HG03025 (cell line): ENCODE data around the gene FNBP1.
"Not testable (repeated sequence)": the region's sequence is repeated elsewhere in the genome, so short reads cannot be mapped to it uniquely, and the experiment has no call there.

Source experiments
- ATAC-seq: cut with Tn5 transposase; IDR thresholded peaks from one replicate; pipeline ENCODE4 v1.9.1; 2021; ENCODE audit warnings: mild to moderate bottlenecking, moderate library complexity; ENCODE audit not compliant: unreplicated experiment, low FRiP score

Gene FNBP1

DNA sequence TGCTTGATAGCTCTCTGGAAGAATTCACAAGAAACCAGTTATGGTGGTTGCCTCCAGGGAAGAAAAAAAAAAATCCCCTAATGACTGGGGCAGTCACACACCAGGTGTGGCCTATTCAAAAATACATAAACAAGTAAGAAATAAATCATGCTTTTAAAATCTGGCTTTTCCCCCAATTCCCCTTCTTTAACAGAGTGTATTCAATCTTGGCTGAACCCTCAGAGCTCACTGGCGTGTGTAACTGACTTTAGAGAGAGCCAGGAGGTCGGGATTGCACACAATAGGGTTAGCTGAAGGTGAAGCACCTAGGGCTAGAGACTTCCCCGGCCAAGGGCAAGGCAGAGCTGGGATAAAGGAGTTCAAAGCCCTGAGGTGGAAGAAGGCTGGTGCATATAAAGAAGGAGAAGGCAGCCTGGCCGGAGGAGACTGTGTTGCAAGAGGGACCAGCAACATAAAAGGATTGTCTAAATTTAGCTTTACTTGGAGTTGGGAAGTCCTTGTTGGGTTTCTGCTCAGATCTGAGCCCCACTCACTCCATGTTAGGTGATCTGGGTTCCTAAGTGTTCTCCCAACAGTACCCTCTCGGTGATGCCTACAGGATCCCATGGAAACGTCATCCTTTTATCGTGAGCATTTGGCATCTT, 19.7 kb downstream of the FNBP1 start:
- no peak for ATAC-seq

- no peak for ATAC-seq
These were observed 20.3 kb downstream of the FNBP1 start for GRCh38 chr9:130022566-130023143.

DNA sequence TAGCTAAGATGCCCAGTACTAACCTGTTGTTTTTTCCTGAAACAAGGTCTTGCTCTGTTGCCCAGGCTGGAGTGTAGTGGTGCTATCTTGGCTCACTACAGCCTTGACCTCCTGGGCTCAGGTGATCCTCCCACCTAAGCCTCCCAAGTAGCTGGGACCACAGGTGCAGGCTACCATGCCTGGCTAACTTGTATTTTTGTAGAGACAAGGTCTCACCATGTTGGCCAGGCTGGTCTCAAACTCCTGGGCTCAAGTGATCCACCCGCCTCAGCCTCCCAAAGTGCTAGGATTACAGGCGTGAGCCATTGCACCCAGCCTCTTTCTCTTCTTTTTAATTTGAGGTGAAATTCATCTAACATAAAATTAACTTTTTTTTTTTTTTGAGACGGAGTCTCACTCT, 21.1 kb downstream of the FNBP1 start:
- not testable (repeated sequence) for ATAC-seq

DNA sequence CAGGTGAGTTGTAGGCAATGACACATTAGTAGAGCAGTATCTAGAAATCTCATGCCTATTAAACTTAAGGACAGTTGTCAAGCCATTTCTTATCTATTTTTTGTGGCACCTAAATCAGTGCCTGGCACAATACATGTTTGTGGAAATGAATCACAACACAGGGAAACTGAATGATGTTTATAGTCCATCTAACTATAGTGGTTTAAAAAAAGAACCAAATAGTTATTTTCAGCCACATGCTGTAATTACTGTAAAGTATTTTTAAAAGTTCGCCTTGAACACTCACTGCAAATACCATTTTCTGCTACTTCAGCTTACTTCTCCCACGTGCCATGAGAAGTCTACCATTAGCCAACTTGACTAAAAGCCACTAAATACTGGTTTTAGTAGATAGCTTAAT, 21.9 kb downstream of the FNBP1 start:
- no peak for ATAC-seq

DNA sequence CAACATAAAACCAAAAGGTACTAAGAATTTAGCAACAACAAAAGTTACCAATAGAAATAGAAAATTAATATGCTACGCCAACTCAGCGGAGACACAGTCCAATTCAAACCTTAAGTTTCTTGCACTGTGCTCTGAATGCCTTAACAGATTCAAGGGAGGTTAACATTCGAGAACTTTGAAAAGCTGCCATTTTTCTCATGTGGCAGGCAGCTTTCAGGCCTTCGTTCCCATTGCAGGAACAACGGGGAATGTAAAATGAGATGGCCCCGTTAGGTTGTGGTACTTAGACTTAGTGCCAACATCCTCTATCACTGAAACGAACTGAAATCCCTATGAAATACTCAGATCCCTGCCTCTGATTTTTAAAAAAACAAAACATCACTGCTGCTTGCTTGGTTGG, 22.4 kb downstream of the FNBP1 start:
- no peak for ATAC-seq

DNA sequence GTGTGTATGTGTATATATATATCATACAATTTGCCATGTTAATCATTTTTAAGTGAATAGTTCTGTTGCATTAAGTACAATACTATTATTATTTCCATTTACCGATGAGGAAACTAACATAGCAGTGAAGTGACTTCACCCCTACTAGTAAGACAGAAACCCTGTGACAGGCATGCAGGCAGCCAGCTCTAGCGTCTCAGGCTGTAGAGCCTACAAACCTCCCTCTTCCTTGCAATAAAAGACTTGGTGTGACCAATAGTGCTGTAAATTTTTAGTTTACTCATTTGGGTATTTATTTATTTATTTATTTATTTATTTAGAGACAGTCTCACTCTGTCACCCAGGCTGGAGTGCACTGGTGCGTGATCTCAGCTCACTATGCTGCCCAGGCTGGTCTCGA, 24.7 kb downstream of the FNBP1 start:
- ATAC-seq, result no peak

- not testable (repeated sequence) for ATAC-seq
These were observed 25.5 kb downstream of the FNBP1 start for GRCh38 chr9:130017510-130017909.

DNA sequence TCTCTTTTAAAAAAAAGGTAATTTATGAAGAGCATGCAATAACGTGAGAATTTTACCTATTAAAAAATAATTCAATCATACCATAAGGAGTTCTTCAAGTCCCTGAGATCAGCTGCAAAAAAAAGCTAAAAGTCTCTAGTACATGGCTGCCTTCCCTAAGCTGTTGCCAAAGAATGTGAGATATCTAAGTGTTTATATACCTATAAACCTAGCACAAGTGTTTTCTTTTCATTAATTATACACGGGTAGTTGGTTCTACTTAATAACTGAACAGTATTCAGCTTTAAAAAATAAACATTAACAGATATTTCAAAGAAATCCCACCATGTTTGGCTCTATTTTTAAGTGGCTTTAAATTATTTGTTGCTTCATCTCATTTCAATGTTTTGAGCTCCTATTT, 25.9 kb downstream of the FNBP1 start:
- no peak for ATAC-seq

- ATAC-seq, result no peak
These were observed 27.5 kb downstream of the FNBP1 start for GRCh38 chr9:130015353-130016019.

DNA sequence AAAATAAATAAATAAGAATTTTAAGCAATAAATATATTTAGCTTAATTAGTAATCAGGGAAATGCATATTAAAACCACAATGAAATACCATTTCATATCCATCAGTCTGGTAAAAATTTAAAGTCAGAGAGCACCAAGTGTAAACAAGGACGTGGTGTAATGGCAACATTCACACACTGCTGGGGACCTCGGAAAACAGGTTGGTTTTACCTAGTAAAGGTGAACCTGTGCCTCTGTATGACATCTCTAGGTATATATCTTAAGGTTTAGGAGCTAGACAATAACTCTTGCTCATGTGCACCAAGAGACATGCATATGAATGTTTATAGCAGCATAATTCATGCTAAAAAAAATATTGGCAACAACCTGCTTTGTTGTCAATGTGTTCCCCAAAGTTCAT, 29.7 kb downstream of the FNBP1 start:
- no peak for ATAC-seq

DNA sequence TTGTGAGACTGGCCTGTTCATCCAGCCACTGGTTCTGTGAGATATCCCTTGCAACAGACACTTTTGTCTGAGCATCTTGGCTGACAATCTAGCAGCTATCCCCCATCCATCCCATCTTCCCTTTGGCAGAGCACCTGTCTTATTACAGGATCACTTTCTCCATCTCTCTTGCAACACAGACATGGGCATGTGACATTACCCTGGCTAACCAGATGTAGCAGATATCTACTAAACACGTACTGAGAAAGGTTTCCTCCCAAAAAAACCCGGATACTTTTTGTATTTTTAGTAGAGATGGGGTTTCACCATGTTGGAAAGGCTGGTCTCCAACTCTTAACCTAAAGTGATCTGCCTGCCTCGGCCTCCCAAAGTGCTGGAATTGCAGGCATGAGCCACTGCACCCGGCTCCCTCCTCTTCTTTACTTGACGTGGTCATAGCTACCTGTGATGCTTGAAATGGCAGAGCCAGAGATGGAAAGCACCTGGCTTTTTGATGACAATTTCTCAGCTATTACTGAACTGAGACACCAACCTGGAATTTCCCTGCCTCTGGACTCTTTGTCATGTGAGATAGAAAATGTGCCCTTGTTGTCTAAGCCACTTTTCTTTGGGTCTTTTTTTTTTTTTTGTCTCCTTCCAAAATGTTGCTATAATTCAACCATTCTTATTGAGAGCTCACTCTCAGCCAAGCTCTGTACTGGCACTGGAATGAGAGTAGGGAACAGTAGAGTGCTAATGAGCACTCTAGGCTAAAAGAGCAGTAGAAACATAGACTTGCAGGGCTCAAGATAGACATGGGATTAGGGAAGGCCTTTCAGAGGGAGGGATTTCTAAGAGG, 32.6 kb downstream of the FNBP1 start:
- no peak for ATAC-seq

DNA sequence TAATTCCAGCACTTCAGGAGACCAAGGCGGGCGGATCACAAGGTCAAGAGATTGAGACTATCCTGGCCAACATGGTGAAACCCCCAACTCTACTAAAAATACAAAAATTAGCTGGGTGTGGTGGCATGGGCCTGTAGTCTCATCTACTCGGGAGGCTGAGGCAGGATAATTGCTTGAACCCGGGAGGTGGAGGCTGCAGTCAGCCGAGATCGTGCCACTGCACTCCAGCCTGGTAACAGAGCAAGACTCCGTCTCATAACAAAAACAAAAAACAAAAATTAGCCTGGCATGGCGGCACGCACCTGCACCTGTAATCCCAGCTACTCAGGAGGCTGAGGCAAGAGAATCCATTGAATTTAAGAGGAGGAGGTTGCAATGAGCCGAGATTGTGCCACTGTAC, 33.4 kb downstream of the FNBP1 start:
- ATAC-seq, result not testable (repeated sequence)

GRCh38 chr9:130008538-130008937, 34.5 kb downstream of the FNBP1 start:
- no peak for ATAC-seq

DNA sequence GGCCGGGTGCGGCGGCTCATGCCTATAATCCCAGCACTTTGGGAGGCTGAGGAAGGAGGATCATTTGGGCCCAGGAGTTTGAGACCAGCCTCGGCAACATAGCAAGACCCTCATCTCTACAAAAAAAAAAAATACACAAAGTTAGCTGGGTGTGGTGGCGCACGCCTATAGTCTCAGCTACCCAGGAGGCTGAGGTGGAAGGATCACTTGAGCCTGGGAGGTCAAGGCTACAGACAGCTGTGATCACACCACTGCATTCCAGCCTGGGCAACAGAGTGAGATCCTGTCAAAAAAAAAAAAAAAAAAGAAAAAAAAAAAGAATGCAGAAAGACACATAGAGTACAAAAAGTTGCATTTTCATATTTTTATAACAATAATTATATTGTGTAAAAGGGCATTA, 36.0 kb downstream of the FNBP1 start:
- ATAC-seq, result not testable (repeated sequence)

GRCh38 chr9:130003943-130004552, 38.9 kb downstream of the FNBP1 start:
- ATAC-seq, result no peak

- ATAC-seq, result no peak
These were observed 40.7 kb downstream of the FNBP1 start for GRCh38 chr9:130002320-130002719.

GRCh38 chr9:130001190-130001589, 41.8 kb downstream of the FNBP1 start:
- no peak for ATAC-seq

DNA sequence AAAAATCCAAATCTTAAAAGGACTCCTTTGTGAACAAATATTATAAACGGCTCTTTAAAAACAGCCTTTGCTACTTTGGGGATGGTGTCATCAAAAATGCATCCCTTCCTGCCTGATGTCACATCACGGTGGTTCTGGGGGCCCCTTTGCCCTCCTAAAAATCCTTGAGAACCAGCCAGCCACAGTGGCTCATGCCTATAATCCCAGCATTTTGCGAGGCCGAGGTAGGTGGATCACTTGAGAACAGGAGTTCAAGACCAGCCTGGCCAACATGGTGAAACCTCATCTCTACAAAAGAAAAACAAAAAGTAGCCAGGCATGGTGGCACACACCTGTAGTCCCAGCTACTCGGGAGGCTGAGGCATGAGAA, 43.9 kb downstream of the FNBP1 start:
- no peak for ATAC-seq

- ATAC-seq, result no peak
These were observed 44.4 kb downstream of the FNBP1 start for GRCh38 chr9:129998491-129999140.

- ATAC-seq, result not testable (repeated sequence)
These were observed 45.3 kb downstream of the FNBP1 start for GRCh38 chr9:129997706-129998105.
